DOHH2 (cell line): ENCODE data around the gene MAN1B1.

Source experiments
- H3F3A ChIP-seq: fragments of 200-600 bp; sonication (generic), shearing (Covaris generic); 2 replicates; pipeline ENCODE4 v1.6.0; 2016; ENCODE audit warnings: antibody characterized with exemption, mild to moderate bottlenecking; ENCODE audit not compliant: control insufficient read depth, insufficient read depth
- H3K27ac ChIP-seq: fragments of 200-600 bp; sonication (generic); 2 replicates; pipeline ENCODE4 v1.5.1; 2014; ENCODE audit warnings: low read depth, mild to moderate bottlenecking, low read length, moderate library complexity
- H3K27me3 ChIP-seq: fragments of 200-600 bp; sonication (generic); 2 replicates; pipeline ENCODE4 v1.6.1; 2014; ENCODE audit warnings: mild to moderate bottlenecking, low read length, mixed read lengths; ENCODE audit not compliant: control insufficient read depth
- H3K36me3 ChIP-seq: fragments of 200-600 bp; sonication (generic); 2 replicates; pipeline ENCODE4 v1.6.1; 2014; ENCODE audit warnings: mild to moderate bottlenecking, low read length, moderate library complexity, mixed read lengths; ENCODE audit not compliant: control insufficient read depth
- H3K4me1 ChIP-seq: fragments of 200-600 bp; sonication (generic); 2 replicates; pipeline ENCODE4 v1.6.1; 2014; ENCODE audit warnings: mild to moderate bottlenecking, low read length, mixed read lengths; ENCODE audit not compliant: control insufficient read depth
- H3K4me2 ChIP-seq: fragments of 200-600 bp; sonication (generic); 2 replicates; pipeline ENCODE4 v1.6.0; 2014; ENCODE audit warnings: mild to moderate bottlenecking, low read length, moderate library complexity
- H3K4me3 ChIP-seq: fragments of 200-600 bp; sonication (generic); 2 replicates; pipeline ENCODE4 v1.5.1; 2014; ENCODE audit warnings: mild to moderate bottlenecking, low read length, mixed read lengths
- H3K79me2 ChIP-seq: fragments of 200-600 bp; sonication (generic); 2 replicates; pipeline ENCODE4 v1.6.1; 2014; ENCODE audit warnings: mild to moderate bottlenecking, low read length, mixed read lengths; ENCODE audit not compliant: control insufficient read depth
- H3K9me2 ChIP-seq: fragments of 200-600 bp; sonication (generic); replicated peaks from 2 replicates; pipeline ENCODE4 v1.6.1; 2014; ENCODE audit warnings: mild to moderate bottlenecking, low read length, mixed read lengths; ENCODE audit not compliant: control insufficient read depth
- H3K9me3 ChIP-seq: fragments of 200-600 bp; sonication (generic); 2 replicates; pipeline ENCODE4 v1.6.1; 2014; ENCODE audit warnings: antibody characterized with exemption, low read length, mixed read lengths; ENCODE audit not compliant: control insufficient read depth, insufficient read depth
- H4K20me1 ChIP-seq: fragments of 200-600 bp; sonication (generic); 2 replicates; pipeline ENCODE4 v1.6.0; 2014; ENCODE audit warnings: low read depth, mild to moderate bottlenecking, antibody characterized with exemption, low read length, moderate library complexity; ENCODE audit not compliant: control insufficient read depth, insufficient read depth
- EZH2phosphoT487 ChIP-seq: fragments of 200-600 bp; sonication (generic); IDR thresholded peaks from 2 replicates; pipeline ENCODE4 v1.6.1; 2017; ENCODE audit warnings: borderline replicate concordance, mild to moderate bottlenecking, antibody characterized with exemption, low read length, moderate library complexity, mixed read lengths
- TF ChIP-seq, protein P1 (sequence below): fragments of 200-600 bp; sonication (generic); IDR thresholded peaks from one replicate; pipeline ENCODE4 v1.5.1; 2014; ENCODE audit warnings: antibody characterized with exemption, mild to moderate bottlenecking, low read depth, low read length; ENCODE audit not compliant: poor library complexity, severe bottlenecking

The MAN1B1 gene

DNA sequence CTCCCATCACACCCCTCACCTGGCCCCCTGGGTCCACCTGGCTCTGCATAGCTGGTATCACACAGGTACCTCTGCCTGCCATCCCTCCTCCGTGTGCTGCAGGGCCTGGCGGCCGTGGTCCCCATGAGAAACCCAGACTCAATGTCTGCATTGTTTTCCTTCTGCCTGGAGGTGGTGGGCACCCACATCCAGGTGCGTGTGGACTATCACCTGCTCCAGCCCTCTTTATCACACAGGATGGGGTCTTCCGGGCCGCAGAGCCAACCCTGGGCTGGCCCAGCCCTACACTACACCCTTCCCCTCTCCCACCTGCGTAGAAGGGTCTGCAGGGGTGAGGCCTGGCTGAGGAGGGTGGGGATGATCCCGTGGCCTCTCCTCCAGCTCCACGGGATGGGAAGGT is 47.9 kb upstream of the MAN1B1 start:
- H3F3A ChIP-seq, result no peaks in the 10 kb centered on the region
- TF ChIP-seq, protein P1, sequence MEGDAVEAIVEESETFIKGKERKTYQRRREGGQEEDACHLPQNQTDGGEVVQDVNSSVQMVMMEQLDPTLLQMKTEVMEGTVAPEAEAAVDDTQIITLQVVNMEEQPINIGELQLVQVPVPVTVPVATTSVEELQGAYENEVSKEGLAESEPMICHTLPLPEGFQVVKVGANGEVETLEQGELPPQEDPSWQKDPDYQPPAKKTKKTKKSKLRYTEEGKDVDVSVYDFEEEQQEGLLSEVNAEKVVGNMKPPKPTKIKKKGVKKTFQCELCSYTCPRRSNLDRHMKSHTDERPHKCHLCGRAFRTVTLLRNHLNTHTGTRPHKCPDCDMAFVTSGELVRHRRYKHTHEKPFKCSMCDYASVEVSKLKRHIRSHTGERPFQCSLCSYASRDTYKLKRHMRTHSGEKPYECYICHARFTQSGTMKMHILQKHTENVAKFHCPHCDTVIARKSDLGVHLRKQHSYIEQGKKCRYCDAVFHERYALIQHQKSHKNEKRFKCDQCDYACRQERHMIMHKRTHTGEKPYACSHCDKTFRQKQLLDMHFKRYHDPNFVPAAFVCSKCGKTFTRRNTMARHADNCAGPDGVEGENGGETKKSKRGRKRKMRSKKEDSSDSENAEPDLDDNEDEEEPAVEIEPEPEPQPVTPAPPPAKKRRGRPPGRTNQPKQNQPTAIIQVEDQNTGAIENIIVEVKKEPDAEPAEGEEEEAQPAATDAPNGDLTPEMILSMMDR, result no peak
- no peak for TF ChIP-seq EZH2phosphoT487
- H3K9me2 ChIP-seq, result no peaks in the 10 kb centered on the region
- no peaks in the 10 kb centered on the region for H3K9me3 ChIP-seq
- H3K79me2 ChIP-seq, result no peaks in the 10 kb centered on the region
- no peaks in the 10 kb centered on the region for H4K20me1 ChIP-seq
- H3K36me3 ChIP-seq, result no peaks in the 10 kb centered on the region
- no peak overlapping the region for H3K4me3 ChIP-seq
- H3K4me2 ChIP-seq, result no peak overlapping the region
- no peak overlapping the region for H3K27ac ChIP-seq
- peaks cover 22% of the 10 kb centered on the region for H3K27me3 ChIP-seq
- peaks cover 8% of the 10 kb centered on the region for H3K4me1 ChIP-seq

DNA sequence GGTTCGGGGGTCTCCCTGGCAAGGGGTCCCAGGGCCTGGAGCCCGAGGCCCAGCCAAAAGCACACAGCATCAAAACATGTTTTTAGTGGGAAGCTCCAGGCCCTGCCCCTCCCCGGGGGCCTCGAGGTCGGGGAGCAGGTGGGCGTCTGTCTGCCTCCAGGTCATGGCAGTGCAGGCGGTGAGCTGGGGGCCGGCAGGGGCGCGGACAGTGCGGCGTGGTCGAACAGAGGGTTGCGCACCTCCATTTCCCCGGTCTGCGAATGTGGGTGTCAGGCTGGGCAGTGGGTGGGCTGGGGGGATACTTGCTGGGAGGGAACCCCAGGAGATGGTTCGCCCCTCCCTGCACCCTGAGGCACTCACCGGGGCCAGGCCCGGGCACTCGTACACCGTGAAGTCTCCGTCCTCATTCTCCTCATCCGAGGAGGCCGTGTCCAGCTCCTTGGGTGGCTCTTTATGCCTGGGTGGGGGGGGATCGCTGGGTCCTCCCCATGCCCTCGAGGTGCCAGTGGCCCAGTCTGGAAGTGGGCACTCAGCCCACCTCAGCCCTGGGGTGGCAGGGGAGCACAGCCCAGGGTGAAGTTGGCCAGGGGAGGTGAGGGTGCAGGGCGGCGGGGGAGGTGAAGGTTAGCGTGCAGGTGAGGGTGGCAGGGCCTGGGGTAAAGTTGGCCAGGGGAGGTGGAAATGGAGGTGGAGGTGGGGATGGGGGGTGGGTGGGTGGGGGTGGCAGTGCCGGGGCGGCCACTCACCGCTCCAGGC is 47.0 kb upstream of the MAN1B1 start:
- H3K4me2 ChIP-seq, result no peak overlapping the region
- H3K27ac ChIP-seq, result no peak overlapping the region
- peaks cover 4% of the 10 kb centered on the region for H3K4me1 ChIP-seq
- peaks cover 25% of the 10 kb centered on the region for H3K27me3 ChIP-seq
- H3K9me3 ChIP-seq, result no peaks in the 10 kb centered on the region
- no peaks in the 10 kb centered on the region for H3F3A ChIP-seq
- no peaks in the 10 kb centered on the region for H4K20me1 ChIP-seq
- no peaks in the 10 kb centered on the region for H3K79me2 ChIP-seq
- TF ChIP-seq, protein P1, result no peak
- no peak for TF ChIP-seq EZH2phosphoT487
- H3K4me3 ChIP-seq, result no peak overlapping the region
- no peaks in the 10 kb centered on the region for H3K9me2 ChIP-seq
- H3K36me3 ChIP-seq, result no peaks in the 10 kb centered on the region

DNA sequence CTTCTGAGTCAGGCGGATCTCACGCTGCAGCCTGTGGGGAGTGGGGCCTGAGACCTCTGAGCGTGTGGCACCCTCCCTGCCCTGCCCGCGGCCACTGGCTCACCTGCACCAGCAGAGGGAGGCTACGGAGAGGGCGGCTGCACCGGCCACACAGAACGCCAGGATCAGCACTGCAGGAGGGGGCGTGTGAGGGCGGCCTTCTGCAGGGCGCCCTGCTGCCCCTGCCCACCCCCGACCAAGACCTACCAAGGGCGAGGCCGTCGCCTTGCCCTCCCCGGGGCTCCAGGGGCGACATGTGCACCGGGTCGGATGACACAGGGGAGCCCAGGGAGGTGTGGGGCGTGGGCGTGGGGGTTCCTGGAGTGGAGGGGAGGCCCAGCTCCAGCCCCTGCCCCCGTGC is 46.2 kb upstream of the MAN1B1 start:
- Histone ChIP-seq H3K9me3 (no peaks in the 10 kb centered on the region), H3K4me1 (no peaks in the 10 kb centered on the region), H3K4me3 (no peak overlapping the region), H3K27ac (no peak overlapping the region), H3K36me3 (no peaks in the 10 kb centered on the region), H3F3A (no peaks in the 10 kb centered on the region), H3K79me2 (no peaks in the 10 kb centered on the region), H3K27me3 (peaks cover 30% of the 10 kb centered on the region), H3K9me2 (no peaks in the 10 kb centered on the region), H4K20me1 (no peaks in the 10 kb centered on the region), H3K4me2 (no peak overlapping the region)
- TF ChIP-seq, protein P1, result no peak
- TF ChIP-seq EZH2phosphoT487, result no peak
